Stimulated activated CD4-positive, alpha-beta T cell treated with anti-CD3 and anti-CD28 coated beads, TNF-alpha, amount 100 ng/mL, for 1 hour (primary cell): ENCODE measurements around the gene TFAP2B.

Source experiments
- DNase-seq, 3 donors: peaks; one replicate each; pipeline ENCODE4 v3.0.0-alpha.2; 2020; ENCODE audit warnings: low read depth in 3 of 3, low spot score in 1 of 3

The TFAP2B gene

DNA sequence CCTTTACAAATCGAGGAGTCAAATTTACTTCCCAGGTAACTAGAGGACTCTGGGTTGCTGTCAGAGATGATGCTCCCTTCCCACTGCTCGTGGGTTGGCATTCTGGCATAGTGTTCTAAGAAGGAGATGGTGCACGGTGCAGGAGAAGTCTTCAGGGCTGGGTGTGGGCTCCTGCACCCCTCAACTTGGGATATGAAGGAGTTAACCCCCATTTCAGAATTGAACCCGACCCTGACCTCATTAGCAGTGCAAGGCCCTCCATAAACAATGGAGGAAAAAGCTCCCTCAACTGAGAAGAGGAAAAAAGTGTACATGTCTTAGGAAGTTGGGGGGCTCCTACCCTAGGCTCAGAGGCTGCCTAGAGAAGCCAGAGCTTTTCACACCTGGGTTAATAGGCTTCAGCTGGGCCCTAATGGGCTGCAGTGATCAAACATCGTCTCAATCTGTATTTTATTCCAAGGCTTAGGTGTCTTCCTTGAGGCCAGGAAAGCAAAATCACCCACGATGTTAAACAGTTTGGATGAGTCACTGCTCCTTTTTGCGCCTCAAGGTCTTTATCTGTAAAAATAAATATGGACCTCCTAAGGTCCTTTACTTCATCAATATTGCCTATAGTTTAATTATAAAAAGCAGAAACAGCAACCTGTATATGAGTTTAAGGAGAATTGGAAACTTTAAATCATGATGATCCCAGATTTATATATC lies 29.4 kb downstream of the TFAP2B start:
- no peak for DNase-seq

DNA sequence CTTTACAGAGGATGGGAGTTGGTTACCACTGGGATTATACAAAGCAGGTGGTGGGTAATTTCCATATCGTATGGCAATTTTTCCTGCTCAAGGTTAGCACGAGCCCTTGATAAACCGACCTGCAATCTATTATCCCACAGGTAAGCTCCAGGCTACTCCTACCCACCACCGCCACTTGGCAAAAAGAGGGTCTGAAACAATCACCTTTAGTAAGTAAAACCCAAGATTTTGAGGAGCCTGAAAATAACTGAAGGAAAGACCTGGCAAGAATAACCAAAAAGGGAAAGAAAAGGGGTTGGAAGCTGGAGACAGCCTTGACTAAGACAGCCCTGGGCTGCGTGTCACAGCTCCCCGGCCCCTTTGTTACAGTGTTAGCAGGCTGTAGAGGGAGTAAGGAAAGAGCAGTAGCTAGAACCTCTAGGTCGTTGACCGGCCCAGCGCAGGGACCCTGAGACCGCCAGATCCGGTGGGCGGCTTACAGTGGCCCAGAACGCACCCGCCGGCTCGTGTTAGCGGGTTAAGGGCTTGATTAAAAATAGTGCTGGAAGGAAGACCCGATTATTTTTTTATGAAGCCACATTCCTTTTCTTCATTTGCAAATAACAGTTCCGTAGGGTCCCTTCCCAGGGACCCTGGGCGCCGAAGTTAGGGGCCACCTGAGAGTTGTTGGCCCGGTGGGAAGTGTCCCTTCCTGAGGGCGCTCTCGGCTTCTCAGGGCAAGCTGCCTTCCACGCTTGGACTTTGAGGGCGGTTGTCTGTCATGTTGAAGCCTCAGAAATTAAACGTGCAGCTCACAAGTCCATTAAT lies 30.5 kb downstream of the TFAP2B start:
- DNase-seq: no peak

DNA sequence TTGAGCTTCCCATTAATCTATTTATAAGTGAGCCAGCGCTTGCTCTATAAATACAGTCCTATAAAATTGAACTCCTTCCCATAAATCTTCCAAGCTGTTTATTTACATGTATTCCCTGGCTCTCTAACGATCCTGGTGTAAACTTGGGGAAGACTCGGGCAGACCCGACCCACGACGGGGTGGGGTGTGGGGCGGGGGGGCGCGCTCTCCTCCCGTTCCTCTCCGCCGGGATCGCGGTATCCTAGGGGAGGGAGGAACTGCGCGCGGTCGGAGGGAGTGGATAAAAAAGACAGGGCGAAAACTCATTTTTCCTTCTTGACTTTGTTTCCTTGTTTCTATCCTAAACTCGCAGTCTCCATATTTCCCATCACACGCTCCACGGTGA lies 31.1 kb downstream of the TFAP2B start:
- no peak for DNase-seq

DNA sequence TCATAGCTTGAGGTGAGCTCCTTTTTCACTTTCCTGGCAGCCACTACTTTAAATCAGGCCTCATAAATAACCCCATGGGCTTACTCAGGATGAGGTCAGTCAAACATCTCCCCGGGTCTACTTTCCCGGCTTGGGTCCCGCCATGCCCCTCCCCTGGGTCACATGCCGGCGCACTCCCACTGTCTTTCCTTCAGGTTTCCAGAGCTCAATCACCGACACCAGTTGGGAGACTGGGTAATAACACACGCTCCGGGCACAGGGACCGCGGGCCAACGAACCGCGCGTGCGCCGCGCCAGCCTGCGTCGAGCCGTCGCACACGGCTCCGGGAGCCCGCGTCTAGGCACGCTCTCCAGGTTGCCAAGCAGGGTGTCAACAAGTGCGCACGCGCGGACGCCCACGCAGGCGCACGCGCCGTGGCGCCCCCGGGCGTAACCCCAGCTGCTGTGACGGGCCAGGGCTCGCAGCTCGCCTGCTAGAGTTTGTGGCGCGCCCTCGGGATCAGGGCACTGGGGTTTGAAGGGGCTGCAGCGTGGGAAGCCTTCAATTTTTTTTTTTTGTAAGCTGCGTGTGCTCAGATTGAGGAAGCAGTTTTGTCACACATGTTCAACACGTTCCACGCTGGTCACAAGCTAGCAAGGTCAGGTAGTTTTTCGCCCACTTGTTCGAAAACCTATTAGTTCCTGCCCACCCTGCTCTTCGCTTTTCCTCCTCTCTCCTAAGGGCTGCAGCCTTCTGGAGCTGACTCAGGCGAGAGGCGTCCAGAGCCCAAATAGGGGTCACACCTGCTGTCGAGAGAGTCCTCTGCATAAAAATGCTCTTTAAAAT lies 31.8 kb downstream of the TFAP2B start:
- DNase-seq: no peak

DNA sequence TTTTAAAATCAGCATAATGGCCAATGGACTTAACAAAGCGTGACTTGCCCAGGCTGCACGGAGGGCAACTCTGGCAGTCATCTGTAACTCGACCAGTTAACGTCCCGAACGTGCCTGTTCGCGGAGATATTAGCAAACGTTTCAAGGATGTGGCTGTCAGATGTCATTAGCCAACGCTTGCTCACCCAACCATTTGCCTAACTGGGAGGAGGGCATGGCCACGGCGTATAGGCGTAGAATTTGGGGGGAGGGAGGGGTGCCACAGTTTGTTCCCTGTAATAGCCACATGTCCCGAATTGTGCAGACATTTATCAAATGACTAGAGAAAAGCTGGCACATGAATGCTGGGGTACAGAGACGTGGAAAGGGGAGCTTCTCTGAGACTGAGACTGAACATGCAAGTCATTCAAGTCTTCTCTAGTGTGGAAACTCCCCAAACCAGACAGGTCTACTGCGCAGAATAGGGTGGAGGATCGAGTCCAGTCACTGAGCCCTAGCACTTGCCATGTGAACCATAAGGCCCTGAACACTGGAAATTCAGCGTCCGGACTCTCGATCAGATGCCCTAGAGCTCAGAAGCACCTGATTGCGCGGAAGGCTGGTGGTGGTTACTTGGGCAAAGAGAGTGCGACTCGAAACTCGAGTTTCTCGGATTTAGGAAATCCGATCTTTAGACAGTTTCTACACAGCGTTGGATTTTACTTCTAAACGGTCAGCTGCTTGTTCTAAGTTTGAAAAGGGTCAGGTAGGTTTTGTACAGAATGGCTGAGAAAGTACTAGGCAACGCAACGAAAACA lies 32.6 kb downstream of the TFAP2B start:
- no peak for DNase-seq

DNA sequence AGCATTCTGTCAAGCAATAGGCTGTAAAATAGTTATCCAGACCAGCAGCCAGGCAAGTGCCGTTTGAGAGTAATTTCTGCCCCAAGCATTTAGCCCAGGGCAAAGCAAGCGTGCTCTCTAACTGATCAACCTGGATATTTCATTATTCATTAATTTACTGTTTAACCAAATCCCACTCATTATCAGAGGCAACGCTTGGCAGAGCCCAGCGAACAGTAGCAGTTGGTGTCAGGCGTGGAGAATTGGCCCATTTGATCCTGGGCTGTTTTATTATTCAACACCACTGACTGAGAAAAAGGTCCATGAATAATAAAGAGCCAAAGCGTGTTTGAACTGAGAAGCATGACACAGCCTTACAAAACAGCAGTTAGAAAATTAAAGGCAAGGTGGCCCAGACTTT lies 35.3 kb downstream of the TFAP2B start:
- no peak for DNase-seq

DNA sequence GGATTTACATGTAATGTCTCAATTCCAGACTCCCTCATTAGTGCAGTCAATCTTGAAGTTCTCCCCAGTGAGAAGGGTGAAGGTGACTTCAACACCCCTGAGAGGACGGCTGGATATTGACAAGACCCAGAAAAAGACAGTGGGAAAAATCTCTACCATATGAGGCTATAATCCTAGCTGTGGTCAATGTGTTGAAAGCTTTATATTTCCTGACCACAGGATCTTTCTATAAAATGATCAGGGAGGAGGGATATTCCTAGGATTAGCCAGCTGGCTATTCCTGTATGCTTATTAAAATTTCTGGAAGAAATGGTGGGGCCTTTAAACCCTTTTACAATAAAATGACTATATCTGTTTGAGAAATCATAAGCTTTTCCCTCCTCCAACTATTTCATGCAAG lies 43.0 kb downstream of the TFAP2B start:
- DNase-seq: no peak

DNA sequence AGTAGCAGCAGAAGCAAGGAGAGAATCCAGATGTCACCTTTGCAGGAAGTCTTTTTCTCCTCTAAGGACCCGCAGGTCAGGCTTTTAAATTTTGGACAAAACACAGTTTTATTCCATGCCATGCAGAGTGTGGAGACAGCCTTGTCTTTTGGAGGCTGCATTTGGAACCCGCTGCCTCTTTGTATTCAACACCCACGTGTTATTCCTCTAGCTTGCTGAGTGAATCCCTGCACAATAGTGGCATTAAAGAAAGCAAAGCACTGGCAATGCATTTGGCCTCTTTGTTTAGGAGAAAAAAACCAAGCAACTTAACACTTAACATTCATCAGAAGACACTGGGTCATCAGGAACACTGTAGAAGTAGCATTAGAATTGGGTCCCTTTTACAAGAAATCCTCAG lies 43.5 kb downstream of the TFAP2B start:
- no peak for DNase-seq

DNA sequence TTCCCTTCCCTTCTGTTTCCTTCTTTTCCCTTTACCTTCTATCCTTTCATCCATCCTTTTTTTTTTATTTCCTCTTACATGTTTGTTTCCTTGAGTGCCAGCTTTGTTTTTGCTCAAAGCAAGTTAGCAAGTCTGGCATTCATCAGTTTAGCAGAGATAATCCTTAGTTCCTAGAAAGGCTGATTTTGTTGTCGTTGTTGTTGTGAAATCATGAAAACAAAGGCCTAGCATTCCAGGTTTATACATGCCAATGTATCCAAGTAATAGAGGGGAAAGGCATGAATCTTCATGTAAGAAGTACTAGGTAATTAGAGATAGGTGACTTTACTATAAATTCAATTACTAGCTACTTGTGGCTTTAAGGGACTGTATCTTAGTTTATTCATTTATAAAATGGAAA lies 45.9 kb downstream of the TFAP2B start:
- no peak for DNase-seq

DNA sequence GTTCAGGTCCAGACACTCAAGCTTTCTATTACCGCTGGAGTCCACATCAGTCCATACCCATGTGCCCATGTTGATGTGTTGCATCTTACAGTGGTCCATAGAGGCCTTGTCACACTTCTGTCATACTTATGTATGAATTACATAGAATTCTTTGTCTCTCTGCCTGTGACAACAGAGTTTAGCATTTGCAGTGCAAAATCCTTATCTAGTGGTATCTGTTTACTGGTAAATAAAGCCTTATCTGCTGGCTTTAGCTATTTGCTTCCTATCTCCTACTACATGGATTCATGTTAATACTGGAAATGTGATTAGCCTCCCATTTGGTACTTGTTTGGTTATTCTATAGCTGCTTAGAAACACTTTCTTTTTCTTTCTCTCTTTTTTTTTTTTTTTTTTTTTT lies 49.8 kb downstream of the TFAP2B start:
- DNase-seq: no peak

DNA sequence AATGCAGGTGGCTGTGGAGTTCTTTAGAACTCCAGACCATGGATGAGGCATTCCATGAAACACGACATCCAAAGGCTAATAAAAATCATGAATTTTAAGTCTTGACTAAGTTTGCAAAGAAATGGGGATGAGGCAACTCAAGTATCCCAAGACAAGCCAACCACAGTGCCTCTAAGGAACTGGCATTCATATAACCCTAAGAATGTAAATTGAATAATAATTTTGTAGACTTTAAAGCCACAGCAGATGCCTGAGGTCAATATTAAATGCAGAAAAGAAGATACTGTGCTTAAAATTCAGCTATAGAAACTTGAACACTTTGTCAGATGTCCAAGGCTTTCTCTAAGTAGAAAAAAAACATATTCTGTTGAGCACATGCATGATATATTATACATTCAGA lies 54.5 kb downstream of the TFAP2B start:
- DNase-seq: no peak

DNA sequence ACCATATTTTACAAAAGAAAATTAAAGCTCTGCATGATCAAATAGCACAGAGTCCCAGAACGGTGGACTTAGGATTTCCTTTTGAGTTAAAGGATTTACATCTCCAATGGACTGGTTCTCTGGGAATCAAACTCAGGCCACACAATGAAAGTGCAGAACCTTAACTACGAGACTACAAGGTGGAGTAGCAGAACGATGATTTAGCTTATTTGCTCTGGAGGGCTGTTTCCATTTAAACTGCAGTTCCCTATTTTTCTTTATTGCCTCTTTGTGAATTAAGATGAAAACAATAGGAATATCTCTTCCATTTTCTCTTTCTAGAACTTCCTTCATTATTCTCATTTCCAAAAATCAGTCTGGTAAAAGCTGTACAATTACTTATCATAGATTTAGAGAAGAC lies 65.7 kb downstream of the TFAP2B start:
- DNase-seq: no peak

DNA sequence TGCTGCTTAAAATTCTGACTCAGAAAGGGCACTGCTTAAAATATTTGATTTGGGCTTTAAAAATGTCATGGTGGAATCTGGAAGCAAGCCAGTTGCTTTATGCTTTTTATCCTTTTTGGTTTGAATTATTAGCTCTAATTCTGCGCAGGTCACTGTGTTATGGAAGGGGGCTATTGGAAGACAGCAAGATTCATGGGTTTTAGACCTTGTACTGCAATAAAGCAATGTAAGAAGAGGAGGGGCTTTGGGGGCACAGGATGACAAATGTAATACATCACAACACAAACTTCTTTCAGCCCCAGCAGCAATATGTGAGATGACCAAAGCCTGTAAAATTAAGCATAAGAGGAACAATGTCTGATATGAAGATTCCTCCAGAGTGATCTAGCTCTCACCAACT lies 68.4 kb downstream of the TFAP2B start:
- no peak for DNase-seq

DNA sequence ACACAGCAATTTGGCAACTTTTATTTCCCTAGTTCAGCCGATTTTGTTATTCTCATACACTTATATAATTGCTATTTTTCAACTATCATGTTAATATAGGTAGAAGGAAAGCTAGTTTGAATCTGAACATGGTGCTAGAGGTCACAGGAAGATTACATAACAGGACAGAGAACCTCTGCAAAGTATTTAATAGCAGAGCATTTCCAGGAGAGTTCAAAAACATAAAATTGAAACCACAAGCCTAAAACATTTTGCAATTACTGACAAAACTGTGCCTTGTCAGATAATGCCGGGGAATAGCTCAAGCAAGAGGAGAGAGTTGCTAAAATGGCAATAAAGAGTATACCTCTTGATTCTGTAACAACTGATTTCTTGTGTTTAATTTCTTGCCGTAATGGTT lies 70.8 kb downstream of the TFAP2B start:
- no peak for DNase-seq

DNA sequence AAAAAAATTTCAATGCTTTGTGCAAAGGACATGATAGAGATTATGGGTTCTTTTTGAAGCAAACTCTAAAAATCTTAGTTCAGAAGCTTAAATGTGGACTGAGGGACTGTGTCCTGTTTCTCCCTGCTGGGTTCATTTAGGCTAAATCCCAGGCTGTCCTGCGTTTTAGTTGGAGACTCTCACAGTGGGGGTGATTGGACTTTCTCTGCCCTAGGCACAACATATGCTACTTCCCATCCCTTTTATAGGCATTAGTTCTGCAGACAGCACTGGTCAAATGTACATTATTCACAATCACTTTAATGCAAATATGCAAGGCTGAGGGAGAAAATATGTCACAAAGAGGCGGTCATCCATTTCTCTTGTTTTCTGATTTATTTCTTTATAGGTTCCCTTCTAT lies 71.3 kb downstream of the TFAP2B start:
- DNase-seq: no peak

DNA sequence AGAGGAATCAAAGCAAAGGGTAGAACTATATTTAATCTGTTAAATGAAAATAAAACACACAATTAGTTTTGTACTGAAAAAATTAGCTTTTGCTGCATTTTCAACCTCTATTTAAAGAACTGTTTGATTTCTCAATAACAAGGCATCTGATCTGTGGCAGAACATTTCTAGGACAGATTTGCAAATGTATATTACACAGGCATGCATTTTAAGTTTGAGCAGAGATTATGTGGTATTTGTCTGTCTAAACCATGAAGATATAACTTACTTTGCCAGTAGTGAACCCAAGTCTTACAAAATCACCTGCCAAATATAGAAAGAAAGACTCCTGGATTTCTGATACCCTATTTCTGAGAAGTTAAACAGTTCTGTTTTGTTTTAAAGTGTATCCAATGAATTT lies 71.9 kb downstream of the TFAP2B start:
- DNase-seq: no peak

DNA sequence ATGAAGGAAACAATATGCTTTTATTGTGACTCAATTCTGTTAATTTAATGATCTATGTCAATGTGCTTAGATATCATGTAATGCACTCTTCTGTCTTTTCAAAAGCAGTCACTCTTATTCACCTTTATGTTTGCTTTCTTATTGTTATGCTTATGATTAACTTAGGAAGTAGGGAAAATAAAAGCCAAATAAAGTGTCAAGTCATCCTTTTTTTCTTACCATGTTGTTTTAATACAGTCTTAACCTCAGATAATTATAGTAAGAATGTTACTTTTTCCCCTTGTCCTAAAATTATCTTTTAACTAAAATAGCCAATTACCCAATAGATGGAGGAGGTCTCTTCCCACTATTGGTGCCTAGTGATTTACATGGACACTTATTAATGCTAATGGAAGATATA lies 72.6 kb downstream of the TFAP2B start:
- no peak for DNase-seq
